ENCODE results near the gene TMIGD1. TPM values are rescaled to one million over a fixed set of nuclear protein-coding genes. Genes with fewer than 3 reads are reported as not detected.

TMIGD1 gene
- total RNA-seq, 1 donor from 2014 or later, result not detected

DNA sequence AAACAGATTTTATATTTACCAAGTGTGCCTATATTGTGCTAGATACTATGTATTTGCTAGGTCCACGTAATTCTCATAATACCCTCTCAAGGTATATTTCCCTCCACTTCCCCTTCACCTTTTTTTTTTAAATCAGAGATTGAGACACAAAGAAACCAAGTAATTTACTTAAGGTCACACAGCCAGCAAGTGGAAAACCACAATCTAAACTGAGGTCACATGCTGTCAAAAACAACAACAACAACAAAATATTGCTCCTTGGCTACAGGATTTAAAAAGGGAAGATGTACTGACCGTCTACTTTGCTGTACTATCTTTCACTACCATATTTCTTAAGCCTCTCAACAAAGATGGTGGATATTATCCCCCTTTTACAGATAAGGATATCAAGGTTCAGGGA lies 57.9 kb downstream of the TMIGD1 start:
- no peaks in the 10 kb centered on the region for H3K4me1 ChIP-seq
- H3K27ac ChIP-seq, result no peak overlapping the region
- no peaks in the 10 kb centered on the region for H3K27me3 ChIP-seq
- TF ChIP-seq, protein P1, sequence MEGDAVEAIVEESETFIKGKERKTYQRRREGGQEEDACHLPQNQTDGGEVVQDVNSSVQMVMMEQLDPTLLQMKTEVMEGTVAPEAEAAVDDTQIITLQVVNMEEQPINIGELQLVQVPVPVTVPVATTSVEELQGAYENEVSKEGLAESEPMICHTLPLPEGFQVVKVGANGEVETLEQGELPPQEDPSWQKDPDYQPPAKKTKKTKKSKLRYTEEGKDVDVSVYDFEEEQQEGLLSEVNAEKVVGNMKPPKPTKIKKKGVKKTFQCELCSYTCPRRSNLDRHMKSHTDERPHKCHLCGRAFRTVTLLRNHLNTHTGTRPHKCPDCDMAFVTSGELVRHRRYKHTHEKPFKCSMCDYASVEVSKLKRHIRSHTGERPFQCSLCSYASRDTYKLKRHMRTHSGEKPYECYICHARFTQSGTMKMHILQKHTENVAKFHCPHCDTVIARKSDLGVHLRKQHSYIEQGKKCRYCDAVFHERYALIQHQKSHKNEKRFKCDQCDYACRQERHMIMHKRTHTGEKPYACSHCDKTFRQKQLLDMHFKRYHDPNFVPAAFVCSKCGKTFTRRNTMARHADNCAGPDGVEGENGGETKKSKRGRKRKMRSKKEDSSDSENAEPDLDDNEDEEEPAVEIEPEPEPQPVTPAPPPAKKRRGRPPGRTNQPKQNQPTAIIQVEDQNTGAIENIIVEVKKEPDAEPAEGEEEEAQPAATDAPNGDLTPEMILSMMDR (IDR thresholded peaks at IDR 0.05), result no peak
- ATAC-seq (no peak), DNase-seq (no peak)
- no peaks in the 10 kb centered on the region for H3K9me3 ChIP-seq
- intact Hi-C loops (cut with DNase I), result no loop called here
- H3K4me3 ChIP-seq, result no peak overlapping the region
- peaks cover 76% of the 10 kb centered on the region for H3K36me3 ChIP-seq

DNA sequence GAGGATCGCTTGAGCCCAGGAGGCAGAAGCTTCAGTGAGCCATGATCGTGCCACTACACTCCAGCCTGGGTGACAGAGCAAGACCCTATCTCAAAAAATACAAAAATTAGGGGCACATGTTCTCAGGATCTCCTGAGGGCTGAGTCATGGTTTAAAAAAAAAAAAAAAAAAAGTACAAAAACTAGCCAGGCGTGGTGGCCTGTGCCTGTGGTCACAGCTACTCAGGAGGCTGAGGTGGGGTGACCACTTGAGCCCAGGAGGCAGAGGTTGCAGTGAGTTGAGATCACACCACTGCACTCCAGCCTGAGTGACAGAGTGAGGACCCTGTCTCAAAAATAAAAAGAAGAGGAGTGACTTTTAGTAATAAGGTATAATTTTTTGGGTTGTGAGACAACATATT lies 59.0 kb downstream of the TMIGD1 start:
- H3K36me3 ChIP-seq, result peaks cover 79% of the 10 kb centered on the region
- intact Hi-C loops (cut with DNase I), result no loop called here
- no peak overlapping the region for H3K27ac ChIP-seq
- ATAC-seq (no peak), DNase-seq (no peak)
- TF ChIP-seq, protein P1 (IDR thresholded peaks at IDR 0.05), result no peak
- H3K9me3 ChIP-seq, result no peaks in the 10 kb centered on the region
- no peaks in the 10 kb centered on the region for H3K4me1 ChIP-seq
- no peaks in the 10 kb centered on the region for H3K27me3 ChIP-seq
- no peak overlapping the region for H3K4me3 ChIP-seq

DNA sequence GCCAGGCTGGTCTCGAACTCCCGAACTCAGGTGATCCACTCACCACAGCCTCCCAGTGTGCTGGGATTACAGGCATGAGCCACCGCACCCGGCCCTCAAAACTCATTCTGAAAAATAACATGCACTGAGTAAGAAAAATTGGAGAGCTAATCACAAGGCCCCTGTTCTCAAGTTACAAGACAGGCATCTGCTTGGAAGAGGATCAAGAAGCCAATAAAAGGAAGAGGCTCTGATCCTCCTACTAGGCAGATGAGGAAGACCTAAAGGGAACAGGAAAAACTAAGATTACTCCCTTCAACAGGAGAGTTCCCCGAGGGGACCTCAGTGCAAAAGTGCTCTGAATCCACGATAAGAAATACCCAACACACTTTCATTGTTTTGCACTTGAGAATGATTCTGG lies 60.5 kb downstream of the TMIGD1 start:
- DNase-seq (no peak), ATAC-seq (no peak)
- H3K27me3 ChIP-seq, result no peaks in the 10 kb centered on the region
- H3K9me3 ChIP-seq, result no peaks in the 10 kb centered on the region
- intact Hi-C loops (cut with DNase I), result no loop called here
- H3K36me3 ChIP-seq, result peaks cover 70% of the 10 kb centered on the region
- no peak overlapping the region for H3K4me3 ChIP-seq
- no peaks in the 10 kb centered on the region for H3K4me1 ChIP-seq
- H3K27ac ChIP-seq, result no peak overlapping the region
- TF ChIP-seq, protein P1 (IDR thresholded peaks at IDR 0.05), result no peak

DNA sequence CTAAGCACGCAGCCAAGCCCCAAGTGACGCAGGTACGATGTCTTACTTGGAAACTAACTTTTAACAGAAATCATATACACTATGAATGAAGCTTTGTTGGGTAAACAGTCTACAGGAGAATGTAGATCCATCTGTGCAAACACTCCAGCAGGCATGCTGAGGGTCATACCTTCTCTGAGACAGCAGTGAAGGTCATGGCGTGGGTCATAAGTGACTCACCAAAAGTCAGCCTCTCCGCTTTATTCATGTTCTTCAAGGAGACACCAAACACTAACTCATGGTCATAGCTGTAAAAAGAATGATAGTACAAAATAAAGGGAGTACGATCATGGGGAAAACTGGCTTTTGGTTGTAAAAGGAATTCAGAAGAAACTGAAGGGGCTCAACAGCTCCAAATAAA lies 62.8 kb downstream of the TMIGD1 start:
- intact Hi-C loops (cut with DNase I), result no loop called here
- Histone ChIP-seq H3K27ac (no peak overlapping the region), H3K4me3 (no peak overlapping the region), H3K9me3 (no peaks in the 10 kb centered on the region), H3K36me3 (peaks cover 63% of the 10 kb centered on the region), H3K27me3 (no peaks in the 10 kb centered on the region), H3K4me1 (no peaks in the 10 kb centered on the region)
- no peak for ATAC-seq
- DNase-seq, result no peak
- TF ChIP-seq, protein P1 (IDR thresholded peaks at IDR 0.05), result no peak

DNA sequence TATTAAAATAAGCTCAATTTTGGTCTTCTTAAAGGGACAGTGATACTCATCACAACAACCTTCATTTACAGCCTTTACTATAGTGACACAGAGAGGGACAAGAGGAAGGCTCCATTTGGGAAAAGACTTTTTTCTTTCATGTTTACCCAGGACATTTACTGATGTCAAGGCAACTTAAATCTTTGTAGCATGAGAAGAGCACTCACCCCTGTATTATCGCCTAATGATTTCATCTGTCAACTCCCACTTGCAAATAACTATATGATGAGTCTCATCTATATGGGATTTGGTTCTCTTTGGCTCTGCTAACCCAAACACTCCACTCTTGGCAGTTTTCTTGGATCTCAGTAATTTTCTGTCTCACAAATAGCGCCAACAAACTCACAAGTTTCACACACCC lies 66.2 kb downstream of the TMIGD1 start:
- intact Hi-C loops (cut with DNase I), result no loop called here
- peaks cover 58% of the 10 kb centered on the region for H3K36me3 ChIP-seq
- no peak overlapping the region for H3K4me3 ChIP-seq
- no peaks in the 10 kb centered on the region for H3K9me3 ChIP-seq
- H3K4me1 ChIP-seq, result peaks cover 15% of the 10 kb centered on the region
- TF ChIP-seq, protein P1 (IDR thresholded peaks at IDR 0.05), result no peak
- DNase-seq, result no peak
- no peak for ATAC-seq
- H3K27ac ChIP-seq, result no peak overlapping the region
- no peaks in the 10 kb centered on the region for H3K27me3 ChIP-seq

Other genes with a start within 250 kb of the TMIGD1 start
- gene NSRP1, start 217.2 kb downstream of the TMIGD1 start, total RNA-seq, result 31.0 TPM
- 72.9 TPM for gene SLC6A4, start 98.4 kb downstream of the TMIGD1 start, total RNA-seq
- gene BLMH, start 42.1 kb downstream of the TMIGD1 start, total RNA-seq, result 26.0 TPM
- gene CPD, start 44.9 kb upstream of the TMIGD1 start, total RNA-seq, result 75.3 TPM
- 48.9 TPM for gene GOSR1, start 143.4 kb upstream of the TMIGD1 start, total RNA-seq

All from upper lobe of right lung (tissue), 1 donor.